Mucosa of descending colon (tissue), 3 donors: ENCODE results near the gene ADCK2. TPM values are rescaled to one million over a fixed set of nuclear protein-coding genes. Genes with fewer than 3 reads are reported as not detected.

Experiments used
- ATAC-seq: fragments of 200-7000 bp; cut with Tn5 transposase; one replicate; pipeline ENCODE4 v1.9.1; 2020; ENCODE audit warnings: mild to moderate bottlenecking, moderate library complexity
- DNase-seq, 3 donors: peaks; one replicate each; pipeline ENCODE4 v3.0.0-alpha.2; 2020
- H3K36me3 ChIP-seq: fragments of 200-600 bp; one replicate; pipeline ENCODE4 v1.8.0; 2021; ENCODE audit warnings: low read depth, mild to moderate bottlenecking
- H3K4me1 ChIP-seq: fragments of 200-600 bp; one replicate; pipeline ENCODE4 v1.8.0; 2021; ENCODE audit warnings: low read depth, mild to moderate bottlenecking
- H3K4me3 ChIP-seq: fragments of 200-600 bp; one replicate; pipeline ENCODE4 v1.8.0; 2021; ENCODE audit warnings: mild to moderate bottlenecking
- H3K9me3 ChIP-seq: fragments of 200-600 bp; one replicate; pipeline ENCODE4 v1.8.0; 2021; ENCODE audit warnings: mild to moderate bottlenecking
- intact Hi-C, 2 donors: fragments of 100-400 bp; cut with DNase I in 1 of 2; cut with micrococcal nuclease in 1 of 2; formaldehyde crosslinking; loops; one replicate each; pipeline versions ENCODE4 v1.11.0 to v1.11.1; 2022; cut with DNase I, micrococcal nuclease
- total RNA-seq, 3 donors: library from RNA; stranded (reverse); fragmentation: NEBNext Ultra II Directional in 2 of 3; extraction: Animal tissue kit (Norgen Biotek cat#: 25700) in 2 of 3; gene quantifications; one replicate each; pipeline versions ENCODE4 v1.2.1 to v1.2.4, GENCODE V29; 2021 to 2023
- TF ChIP-seq, protein P1 (sequence below): fragments of 200-600 bp; IDR thresholded peaks from one replicate; pipeline ENCODE4 v1.8.0; 2022; ENCODE audit warnings: antibody characterized with exemption, mild to moderate bottlenecking
- donor health status: DM: no; HTN: no; CAD: no; lungs with moderate emphysema.
- donor health status: DM: no; HTN: no; CAD: no.
- donor health status: DM: no; HTN: yes; CAD: no.

Gene ADCK2
- total RNA-seq, 3 donors from 2014 or later, result 23.2 to 29.4 (median 27.6) TPM

DNA sequence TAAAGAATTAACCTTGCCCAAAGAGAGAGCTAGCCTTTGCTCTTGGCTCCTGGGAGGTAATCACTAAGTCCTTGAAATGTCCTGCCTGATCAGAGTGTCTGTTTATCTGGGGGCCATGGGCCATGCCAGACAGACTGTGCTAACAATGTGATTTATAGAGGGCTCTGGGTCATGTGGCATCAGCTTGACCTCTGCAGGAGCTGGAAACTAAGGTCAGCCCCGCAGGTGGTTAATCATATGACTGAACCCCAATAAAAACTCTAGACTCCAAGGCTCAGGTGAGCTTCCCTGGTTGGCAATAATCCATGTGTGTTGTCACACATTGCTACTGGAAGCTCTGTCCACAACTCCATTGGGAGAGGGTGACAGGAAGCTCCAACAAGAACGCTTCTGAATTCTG lies 71.3 kb downstream of the ADCK2 start:
- H3K4me3 ChIP-seq, result no peak overlapping the region
- H3K9me3 ChIP-seq, result no peaks in the 10 kb centered on the region
- no peaks in the 10 kb centered on the region for H3K4me1 ChIP-seq
- DNase-seq (no peak), ATAC-seq (no peak)
- intact Hi-C loops, result no loop called here
- H3K36me3 ChIP-seq, result no peaks in the 10 kb centered on the region
- TF ChIP-seq, protein P1, sequence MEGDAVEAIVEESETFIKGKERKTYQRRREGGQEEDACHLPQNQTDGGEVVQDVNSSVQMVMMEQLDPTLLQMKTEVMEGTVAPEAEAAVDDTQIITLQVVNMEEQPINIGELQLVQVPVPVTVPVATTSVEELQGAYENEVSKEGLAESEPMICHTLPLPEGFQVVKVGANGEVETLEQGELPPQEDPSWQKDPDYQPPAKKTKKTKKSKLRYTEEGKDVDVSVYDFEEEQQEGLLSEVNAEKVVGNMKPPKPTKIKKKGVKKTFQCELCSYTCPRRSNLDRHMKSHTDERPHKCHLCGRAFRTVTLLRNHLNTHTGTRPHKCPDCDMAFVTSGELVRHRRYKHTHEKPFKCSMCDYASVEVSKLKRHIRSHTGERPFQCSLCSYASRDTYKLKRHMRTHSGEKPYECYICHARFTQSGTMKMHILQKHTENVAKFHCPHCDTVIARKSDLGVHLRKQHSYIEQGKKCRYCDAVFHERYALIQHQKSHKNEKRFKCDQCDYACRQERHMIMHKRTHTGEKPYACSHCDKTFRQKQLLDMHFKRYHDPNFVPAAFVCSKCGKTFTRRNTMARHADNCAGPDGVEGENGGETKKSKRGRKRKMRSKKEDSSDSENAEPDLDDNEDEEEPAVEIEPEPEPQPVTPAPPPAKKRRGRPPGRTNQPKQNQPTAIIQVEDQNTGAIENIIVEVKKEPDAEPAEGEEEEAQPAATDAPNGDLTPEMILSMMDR, result no peak

Other genes with a start within 250 kb of the ADCK2 start
- 100 to 1,000 TPM; 169 to 263 (median 188) TPM for gene MKRN1, start 193.4 kb upstream of the ADCK2 start, total RNA-seq
- 10 to 100 TPM in 2 of 3 donors, 1 to 10 TPM in 1; 8.4 to 17.7 (median 10.1) TPM for gene DENND2A, start 32.1 kb upstream of the ADCK2 start, total RNA-seq
- 100 to 1,000 TPM; 209 to 226 (median 210) TPM for gene NDUFB2, start 23.8 kb downstream of the ADCK2 start, total RNA-seq